ENCODE measurements around the gene MRPL39. TPM values are rescaled to one million over a fixed set of nuclear protein-coding genes. Genes with fewer than 3 reads are reported as not detected.

MRPL39 gene
- total RNA-seq, 4 donors from 2014 or later: 10.3 to 55.1 (median 21.6) TPM

DNA sequence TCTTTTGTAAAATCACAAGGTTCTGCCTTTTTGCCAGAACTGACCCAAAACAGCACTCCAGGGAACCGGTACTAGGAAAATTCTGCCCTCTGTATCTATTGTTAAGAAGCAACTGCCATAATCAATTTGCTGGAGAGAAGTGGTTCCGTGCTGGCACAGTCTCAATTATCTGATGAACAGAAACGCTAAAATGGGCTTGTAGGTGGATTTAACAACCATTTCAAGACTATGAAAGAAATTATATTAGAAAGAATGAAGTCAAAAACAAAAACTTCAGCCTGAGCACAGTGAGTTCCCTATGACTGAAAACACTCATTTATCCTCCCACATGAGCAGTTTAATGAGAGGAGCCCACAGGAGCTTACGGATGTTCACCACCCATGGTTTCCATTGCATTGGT lies 36.2 kb upstream of the MRPL39 start:
- no peak overlapping the region for H3K4me3 ChIP-seq
- no peaks in the 10 kb centered on the region for H3K4me1 ChIP-seq
- DNase-seq: no peak
- no peaks in the 10 kb centered on the region for H3K9me3 ChIP-seq
- TF ChIP-seq POLR2A (IDR thresholded peaks at IDR 0.05): no peak
- H3K27me3 ChIP-seq: no peaks in the 10 kb centered on the region
- H3K36me3 ChIP-seq: no peaks in the 10 kb centered on the region
- intact Hi-C loops (cut with DNase I; ENCODE audit: low total_unique reads): no loop called here
- peak overlapping the region in 1 of 2 donors; percentile 44 for H3K27ac ChIP-seq

DNA sequence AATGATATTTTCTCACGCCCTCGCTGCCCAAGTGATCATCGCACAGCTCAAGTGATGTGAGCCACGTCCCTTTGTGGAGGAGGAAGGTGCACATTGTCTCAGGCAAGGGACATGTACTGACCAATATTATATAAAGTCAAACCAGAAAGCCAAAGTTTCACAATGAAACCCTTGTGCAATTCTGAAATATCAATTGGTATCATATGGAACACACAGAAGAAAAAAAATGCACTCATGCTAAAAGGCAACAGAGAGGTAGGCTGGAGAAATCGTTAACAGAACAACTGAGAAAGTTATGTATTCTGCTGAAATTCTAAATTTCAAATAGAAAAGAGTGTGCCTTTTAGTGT lies 33.6 kb upstream of the MRPL39 start:
- Histone ChIP-seq H3K27ac (peak overlapping the region; percentile 93 to 97), H3K27me3 (no peaks in the 10 kb centered on the region), H3K4me1 (peaks cover 0 to 8% of the 10 kb centered on the region in 2 donors), H3K9me3 (no peaks in the 10 kb centered on the region), H3K36me3 (no peaks in the 10 kb centered on the region), H3K4me3 (peak overlapping the region; percentile 59 to 92)
- no peak for DNase-seq
- TF ChIP-seq, protein P1, sequence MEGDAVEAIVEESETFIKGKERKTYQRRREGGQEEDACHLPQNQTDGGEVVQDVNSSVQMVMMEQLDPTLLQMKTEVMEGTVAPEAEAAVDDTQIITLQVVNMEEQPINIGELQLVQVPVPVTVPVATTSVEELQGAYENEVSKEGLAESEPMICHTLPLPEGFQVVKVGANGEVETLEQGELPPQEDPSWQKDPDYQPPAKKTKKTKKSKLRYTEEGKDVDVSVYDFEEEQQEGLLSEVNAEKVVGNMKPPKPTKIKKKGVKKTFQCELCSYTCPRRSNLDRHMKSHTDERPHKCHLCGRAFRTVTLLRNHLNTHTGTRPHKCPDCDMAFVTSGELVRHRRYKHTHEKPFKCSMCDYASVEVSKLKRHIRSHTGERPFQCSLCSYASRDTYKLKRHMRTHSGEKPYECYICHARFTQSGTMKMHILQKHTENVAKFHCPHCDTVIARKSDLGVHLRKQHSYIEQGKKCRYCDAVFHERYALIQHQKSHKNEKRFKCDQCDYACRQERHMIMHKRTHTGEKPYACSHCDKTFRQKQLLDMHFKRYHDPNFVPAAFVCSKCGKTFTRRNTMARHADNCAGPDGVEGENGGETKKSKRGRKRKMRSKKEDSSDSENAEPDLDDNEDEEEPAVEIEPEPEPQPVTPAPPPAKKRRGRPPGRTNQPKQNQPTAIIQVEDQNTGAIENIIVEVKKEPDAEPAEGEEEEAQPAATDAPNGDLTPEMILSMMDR (IDR thresholded peaks at IDR 0.05): no peak
- TF ChIP-seq POLR2A (IDR thresholded peaks at IDR 0.05): no peak
- intact Hi-C loops (cut with DNase I; ENCODE audit: low total_unique reads): no loop called here

DNA sequence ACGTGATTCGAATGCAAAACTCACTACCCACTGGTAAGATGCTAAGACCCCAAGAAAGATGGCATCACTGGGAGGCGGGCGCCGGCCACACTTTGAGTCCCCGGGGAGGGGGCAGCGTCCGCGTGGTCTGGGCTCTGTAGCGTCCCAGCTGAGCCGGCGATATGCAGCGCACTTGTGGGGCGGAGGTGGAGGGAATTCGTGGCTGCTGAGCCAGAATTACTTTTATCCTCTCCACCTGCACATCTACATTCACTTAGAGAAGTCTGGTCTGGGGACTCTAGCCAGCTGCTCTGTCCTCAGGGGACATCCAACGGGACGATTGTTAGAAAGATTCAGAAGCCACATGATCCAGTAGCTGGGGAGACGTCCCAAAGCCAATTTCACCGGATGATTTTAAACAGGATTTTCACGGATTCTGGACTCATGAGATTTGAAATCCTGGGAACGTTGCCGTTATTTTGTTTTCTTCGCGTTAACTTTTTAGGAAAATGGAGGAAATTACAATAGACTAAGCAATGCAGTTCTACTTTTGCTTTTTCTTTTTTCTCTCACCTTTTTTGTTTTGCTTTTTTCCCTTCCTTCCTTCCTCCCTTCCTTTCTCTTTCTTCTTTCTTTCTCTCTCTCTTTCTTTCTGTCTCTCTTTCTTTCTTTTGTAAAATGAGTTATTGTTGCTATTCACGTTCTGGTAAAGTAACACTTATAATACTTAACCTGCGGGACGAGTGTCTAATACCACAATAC lies 33.1 kb upstream of the MRPL39 start:
- no peaks in the 10 kb centered on the region for H3K36me3 ChIP-seq
- TF ChIP-seq POLR2A (IDR thresholded peaks at IDR 0.05): no peak
- TF ChIP-seq, protein P1 (IDR thresholded peaks at IDR 0.05): no peak
- DNase-seq: peak; percentile 38 to 43
- no peaks in the 10 kb centered on the region for H3K27me3 ChIP-seq
- H3K9me3 ChIP-seq: no peaks in the 10 kb centered on the region
- peak overlapping the region; percentile 93 to 97 for H3K27ac ChIP-seq
- peak overlapping the region; percentile 59 to 92 for H3K4me3 ChIP-seq
- intact Hi-C loops (cut with DNase I; ENCODE audit: low total_unique reads): no loop called here
- H3K4me1 ChIP-seq: peaks cover 0 to 8% of the 10 kb centered on the region in 2 donors

DNA sequence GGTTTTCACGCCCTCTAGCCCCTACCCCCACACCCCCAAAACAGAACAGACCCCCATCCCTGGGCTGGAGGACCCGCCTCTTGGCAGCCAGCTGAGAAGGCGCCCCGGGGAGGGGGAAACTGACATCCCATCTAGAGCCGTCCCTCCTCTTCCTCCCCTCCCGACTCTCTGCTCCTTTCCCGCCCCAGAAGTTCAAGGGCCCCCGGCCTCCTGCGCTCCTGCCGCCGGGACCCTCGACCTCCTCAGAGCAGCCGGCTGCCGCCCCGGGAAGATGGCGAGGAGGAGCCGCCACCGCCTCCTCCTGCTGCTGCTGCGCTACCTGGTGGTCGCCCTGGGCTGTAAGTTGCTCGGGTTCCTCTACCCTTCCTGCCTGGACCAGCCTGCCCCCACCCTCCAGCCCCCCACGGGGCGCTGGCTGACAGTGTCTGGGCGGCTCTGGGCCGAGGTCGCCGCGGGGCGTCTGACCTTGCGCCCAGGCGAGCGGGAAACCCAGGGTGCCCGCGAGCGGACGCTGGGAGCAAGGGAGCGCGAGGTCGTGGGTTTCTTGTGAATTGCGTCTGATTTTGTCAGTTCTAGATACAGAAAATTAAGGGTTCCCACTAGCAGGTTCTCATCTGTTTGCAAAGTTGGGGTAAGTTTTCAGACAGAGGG lies 32.4 kb upstream of the MRPL39 start:
- peak overlapping the region; percentile 93 to 97 for H3K27ac ChIP-seq
- peak; percentile 57 to 66 for DNase-seq
- intact Hi-C loops (cut with DNase I; ENCODE audit: low total_unique reads): no loop called here
- peaks cover 0 to 8% of the 10 kb centered on the region in 2 donors for H3K4me1 ChIP-seq
- TF ChIP-seq POLR2A (IDR thresholded peaks at IDR 0.05): peak; percentile 17 to 34
- TF ChIP-seq, protein P1 (IDR thresholded peaks at IDR 0.05): peak; percentile 19 to 61 (median 40)
- peak overlapping the region; percentile 59 to 92 for H3K4me3 ChIP-seq
- no peaks in the 10 kb centered on the region for H3K36me3 ChIP-seq
- H3K9me3 ChIP-seq: no peaks in the 10 kb centered on the region
- no peaks in the 10 kb centered on the region for H3K27me3 ChIP-seq

DNA sequence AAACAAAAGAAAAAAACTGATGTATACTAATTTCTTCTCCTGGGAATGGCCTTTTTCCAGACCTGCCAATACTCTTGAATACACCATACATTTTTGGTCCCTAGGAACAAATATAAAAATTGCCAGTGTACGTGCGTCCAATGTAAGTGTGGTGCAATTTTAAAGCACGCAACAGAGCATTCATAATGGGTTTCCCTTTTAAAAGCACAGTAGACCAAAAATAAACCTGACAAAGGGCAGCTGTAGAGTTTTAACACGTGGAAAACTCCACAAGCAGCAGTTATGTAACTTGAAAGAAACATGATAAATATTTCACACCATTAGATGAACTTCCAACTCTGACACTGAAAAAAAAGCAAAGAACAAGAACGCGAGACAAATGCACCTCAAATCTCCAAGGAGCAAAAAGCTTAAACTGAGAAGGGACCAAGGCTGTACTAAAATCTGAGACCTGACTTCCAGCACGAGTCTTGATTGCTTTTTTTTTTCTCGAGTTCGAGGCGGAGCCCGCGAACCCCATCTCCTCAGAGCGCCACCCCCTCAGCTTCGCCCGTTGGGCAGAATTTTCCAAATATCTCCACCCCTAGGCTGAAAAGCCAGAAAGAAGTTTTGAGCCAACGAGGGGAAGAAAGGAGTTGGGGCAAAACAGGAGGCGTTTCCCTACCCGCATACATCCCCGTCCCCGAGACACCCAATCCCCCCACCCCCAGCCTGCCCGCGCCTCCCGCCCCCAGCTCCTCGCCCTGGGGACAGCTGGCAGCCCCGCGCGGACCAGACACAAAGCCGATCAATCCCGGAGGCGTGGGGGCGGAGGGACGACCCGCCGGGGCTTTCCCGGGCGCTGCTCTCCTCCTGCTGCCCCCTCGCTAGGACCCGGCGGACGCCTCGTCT lies 31.6 kb upstream of the MRPL39 start, which contains the start of gene JAM2:
JAM2 (plus strand) TSS at position 599 of the 891 bp plus-strand sequence. CDS start 564 bp downstream, outside the sequence.
- H3K9me3 ChIP-seq: no peaks in the 10 kb centered on the region
- intact Hi-C loops (cut with DNase I; ENCODE audit: low total_unique reads): no loop called here
- no peak for TF ChIP-seq POLR2A (IDR thresholded peaks at IDR 0.05)
- TF ChIP-seq, protein P1 (IDR thresholded peaks at IDR 0.05): no peak
- peak; percentile 48 to 49 for DNase-seq
- H3K4me3 ChIP-seq: peak within 1 kb of the TSS; percentile 59 to 92
- H3K4me1 ChIP-seq: peaks cover 0 to 8% of the 10 kb centered on the region in 2 donors
- H3K36me3 ChIP-seq: no peaks in the 10 kb centered on the region
- H3K27ac ChIP-seq: peak within 1 kb of the TSS; percentile 93 to 97
- no peaks in the 10 kb centered on the region for H3K27me3 ChIP-seq

All from uterus (tissue), 4 donors.